Muscle of arm (tissue), 12 donors: Measurements from ENCODE around the gene ACRBP. TPM values are rescaled to one million over a fixed set of nuclear protein-coding genes. Genes with fewer than 3 reads are reported as not detected.

Source experiments
- DNase-seq: peaks from one replicate; pipeline ENCODE4 v3.0.0-alpha.2; 2013
- polyA plus RNA-seq, 12 donors: library from polyadenylated mRNA; unstranded; fragments of 120-200 nt; gene quantifications; one replicate each; pipeline ENCODE4 v1.2.1, GENCODE V29; 2013; ENCODE audit not compliant: insufficient read length in 12 of 12

Gene ACRBP
- polyA plus RNA-seq, 12 donors: 1.4 to 5.3 (median 2.7) TPM; not detected in 2

- no peak for DNase-seq
These were observed 3.6 kb upstream of the ACRBP start for GRCh38 chr12:6650832-6651231.

GRCh38 chr12:6646276-6647082, 753 bp downstream of the ACRBP start:
- DNase-seq: no peak

- DNase-seq: peak; percentile 54
These were observed 2.3 kb downstream of the ACRBP start for GRCh38 chr12:6644903-6645302.

- no peak for DNase-seq
These were observed 3.0 kb downstream of the ACRBP start for GRCh38 chr12:6644257-6644596.

- no peak for DNase-seq
These were observed 3.5 kb downstream of the ACRBP start for GRCh38 chr12:6643569-6644256.

GRCh38 chr12:6641131-6641530, 6.1 kb downstream of the ACRBP start:
- no peak for DNase-seq

- no peak for DNase-seq
These were observed 6.7 kb downstream of the ACRBP start for GRCh38 chr12:6640497-6640896.

GRCh38 chr12:6639151-6639801, 8.0 kb downstream of the ACRBP start:
- DNase-seq: no peak

- DNase-seq: no peak
These were observed 8.9 kb downstream of the ACRBP start for GRCh38 chr12:6638305-6638704.

- no peak for DNase-seq
These were observed 11.2 kb downstream of the ACRBP start, which contains the start of gene LPAR5 for GRCh38 chr12:6635856-6636531. Gene LPAR5, minus strand, starts transcription at chr12:6635959. Its CDS starts 14,711 bp downstream, at chr12:6621248.

- no peak for DNase-seq
These were observed 11.8 kb downstream of the ACRBP start for GRCh38 chr12:6635375-6635855.

- no peak for DNase-seq
These were observed 14.9 kb downstream of the ACRBP start for GRCh38 chr12:6632026-6632983.

- DNase-seq: no peak
These were observed 15.7 kb downstream of the ACRBP start for GRCh38 chr12:6631549-6631961.

GRCh38 chr12:6630736-6631135, 16.5 kb downstream of the ACRBP start:
- DNase-seq: no peak

- DNase-seq: no peak
These were observed 19.6 kb downstream of the ACRBP start for GRCh38 chr12:6627616-6628015.

- DNase-seq: no peak
These were observed 20.5 kb downstream of the ACRBP start for GRCh38 chr12:6626654-6627283.

GRCh38 chr12:6620885-6621274, 26.4 kb downstream of the ACRBP start:
- no peak for DNase-seq

- no peak for DNase-seq
These were observed 26.9 kb downstream of the ACRBP start for GRCh38 chr12:6620137-6620884.

- DNase-seq: no peak
These were observed 28.6 kb downstream of the ACRBP start for GRCh38 chr12:6618483-6619225.
